Fibroblast of lung (primary cell): ENCODE data around the gene PTPRM. TPM values are rescaled to one million over a fixed set of nuclear protein-coding genes. Genes with fewer than 3 reads are reported as not detected.

Source experiments
- DNase-seq, 2 donors: peaks; one replicate each; pipeline versions ENCODE4 v3.0.0 to v3.0.0-alpha.2; 2010; ENCODE audit warnings: low read depth in 2 of 2
- H2AFZ ChIP-seq: 2 replicates; pipeline ENCODE4 v1.5.1; 2012; ENCODE audit warnings: low read length, control low read depth, inconsistent platforms
- H3K27ac ChIP-seq: 2 replicates; pipeline ENCODE4 v1.5.1; 2011; ENCODE audit warnings: low read length, control low read depth; ENCODE audit not compliant: insufficient read depth
- H3K27me3 ChIP-seq: 2 replicates; pipeline ENCODE4 v1.5.1; 2011; ENCODE audit warnings: mild to moderate bottlenecking, low read length; ENCODE audit not compliant: control insufficient read depth, insufficient read depth
- H3K36me3 ChIP-seq: 2 replicates; pipeline ENCODE4 v1.5.1; 2011; ENCODE audit warnings: low read length; ENCODE audit not compliant: control insufficient read depth, insufficient read depth
- H3K4me1 ChIP-seq: 2 replicates; pipeline ENCODE4 v1.5.1; 2011; ENCODE audit warnings: low read length; ENCODE audit not compliant: control insufficient read depth, insufficient read depth; ENCODE audit errors: extremely low read depth
- H3K4me2 ChIP-seq: 2 replicates; pipeline ENCODE4 v1.5.1; 2011; ENCODE audit warnings: low read length, control low read depth; ENCODE audit not compliant: insufficient read depth; ENCODE audit errors: extremely low read depth
- H3K4me3 ChIP-seq, 4 experiments: fragments of 200-600 bp in 1 of 4; sonication (generic) in 1 of 4; replicated peaks in 1 of 4; 2 replicates each; pipeline ENCODE4 v1.5.1; 2011 to 2016; ENCODE audit warnings: low read length in 4 of 4, low read depth in 3 of 4, mild to moderate bottlenecking in 3 of 4, control low read depth in 2 of 4, inconsistent platforms in 1 of 4, mixed read lengths in 1 of 4; ENCODE audit not compliant: insufficient read depth in 1 of 4; ENCODE audit errors: control extremely low read depth in 1 of 4
- H3K79me2 ChIP-seq: 2 replicates; pipeline ENCODE4 v1.5.1; 2012; ENCODE audit warnings: mild to moderate bottlenecking, low read length, inconsistent platforms; ENCODE audit not compliant: control insufficient read depth, insufficient read depth
- H3K9ac ChIP-seq: 2 replicates; pipeline ENCODE4 v1.5.1; 2011; ENCODE audit warnings: mild to moderate bottlenecking, low read length, control low read depth; ENCODE audit not compliant: insufficient read depth
- H3K9me3 ChIP-seq: 2 replicates; pipeline ENCODE4 v1.5.1; 2012; ENCODE audit warnings: low read depth, low read length; ENCODE audit not compliant: control insufficient read depth, insufficient read depth
- H4K20me1 ChIP-seq: 2 replicates; pipeline ENCODE4 v1.5.1; 2011; ENCODE audit warnings: low read length; ENCODE audit not compliant: control insufficient read depth, insufficient read depth; ENCODE audit errors: extremely low read depth
- CTCF ChIP-seq, 2 donors: IDR thresholded peaks in 1 of 2; conservative IDR thresholded peaks in 1 of 2; 1 replicate in 1 of 2; 2 replicates in 1 of 2; pipeline ENCODE4 v1.5.1; 2011 to 2012; ENCODE audit warnings: low read length in 2 of 2, control low read depth in 1 of 2, inconsistent platforms in 1 of 2, low read depth in 1 of 2, mild to moderate bottlenecking in 1 of 2
- EZH2 ChIP-seq: IDR thresholded peaks from 2 replicates; pipeline ENCODE4 v1.5.1; 2012; ENCODE audit warnings: low read length, control low read depth, mild to moderate bottlenecking; ENCODE audit errors: missing control alignments
- polyA plus RNA-seq, 2 donors: library from polyadenylated mRNA; depleted of rRNA in 1 of 2; stranded (reverse) in 1 of 2; unstranded in 1 of 2; fragments of >200 nt; gene quantifications; 2 replicates each; pipeline ENCODE4 v1.2.1, GENCODE V29; 2011 to 2012; ENCODE audit warnings: missing spikeins in 1 of 2
- total RNA-seq: library from RNA; depleted of rRNA; stranded (reverse); fragments of >200 nt; gene quantifications from 2 replicates; pipeline ENCODE4 v1.2.1, GENCODE V29; 2014

The PTPRM gene
- total and polyA plus RNA-seq, 2 donors (not counting 1 experiment from before 2014, with no cell fraction given) = 86.6 to 87.0 TPM

DNA sequence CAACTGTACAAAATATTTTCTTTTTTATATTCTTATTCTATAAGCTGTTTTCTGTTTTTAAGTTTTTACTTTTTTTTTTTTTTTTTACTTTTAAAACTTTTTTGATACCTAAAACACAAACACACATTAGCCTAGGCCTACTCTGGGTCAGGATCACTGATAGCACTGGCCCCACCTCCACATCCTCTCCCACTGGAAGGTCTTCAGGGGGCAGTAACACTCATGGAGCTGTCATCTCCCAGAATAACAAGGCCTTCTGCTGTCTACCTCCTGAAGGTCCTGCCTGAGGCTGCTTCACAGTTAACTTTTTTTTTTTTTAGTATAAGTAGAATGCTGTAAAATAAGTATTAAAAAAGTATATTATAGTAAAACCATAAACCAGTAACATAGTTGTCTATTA is 415.1 kb downstream of the PTPRM start:
- Histone ChIP-seq H3K79me2 (no peaks in the 10 kb centered on the region), H2AFZ (no peak overlapping the region), H3K36me3 (no peaks in the 10 kb centered on the region), H3K4me1 (peaks cover 4% of the 10 kb centered on the region), H4K20me1 (no peaks in the 10 kb centered on the region), H3K4me2 (no peak overlapping the region), H3K4me3 (no peak overlapping the region), H3K27ac (no peak overlapping the region), H3K27me3 (no peaks in the 10 kb centered on the region), H3K9me3 (no peaks in the 10 kb centered on the region), H3K9ac (no peak overlapping the region)
- no peak for TF ChIP-seq CTCF (conservative IDR thresholded peaks at IDR 0.05 in 1 of 2, IDR thresholded peaks at IDR 0.05 in 1 of 2; ENCODE audit: low read depth in 1 of 2, low read length in 2 of 2)
- TF ChIP-seq EZH2 = no peak
- no peak for DNase-seq

DNA sequence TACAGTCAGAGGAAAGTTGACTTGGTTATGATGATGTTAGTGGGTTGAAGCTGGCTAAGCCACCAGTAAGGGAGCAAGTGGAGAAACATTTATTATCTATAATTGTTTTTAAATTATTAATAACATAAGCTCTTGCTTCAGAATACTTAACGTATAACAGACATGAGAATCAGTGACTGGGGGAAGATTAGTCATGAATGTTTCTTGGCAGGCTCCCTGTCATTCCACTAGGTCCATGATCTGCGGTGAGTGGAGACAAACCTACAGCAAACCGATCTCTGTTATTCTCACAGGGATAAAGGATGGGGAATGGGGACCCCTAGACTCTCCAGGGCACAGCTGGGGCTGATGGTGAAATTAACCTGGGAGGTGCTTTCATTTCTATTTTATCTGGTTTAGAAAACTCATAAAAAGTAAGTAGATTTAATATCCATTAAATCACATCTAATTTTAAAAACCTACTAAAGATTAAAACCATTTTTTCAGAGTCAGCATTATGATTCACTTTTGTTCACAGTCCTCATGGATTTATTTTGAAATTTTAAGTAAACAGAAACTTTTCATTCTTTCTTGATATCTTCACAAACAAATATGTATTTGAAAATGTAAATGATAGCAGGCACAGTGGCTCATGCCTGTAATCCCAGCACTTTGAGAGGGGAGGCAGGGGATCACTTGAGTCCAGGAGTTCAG is 420.3 kb downstream of the PTPRM start:
- H3K9me3 ChIP-seq = no peaks in the 10 kb centered on the region
- no peak overlapping the region for H3K9ac ChIP-seq
- no peak overlapping the region for H3K4me2 ChIP-seq
- H3K4me3 ChIP-seq = no peak overlapping the region
- TF ChIP-seq CTCF (conservative IDR thresholded peaks at IDR 0.05 in 1 of 2, IDR thresholded peaks at IDR 0.05 in 1 of 2; ENCODE audit: low read depth in 1 of 2, low read length in 2 of 2) (no peak), EZH2 (no peak)
- H4K20me1 ChIP-seq = no peaks in the 10 kb centered on the region
- H3K27ac ChIP-seq = no peak overlapping the region
- H3K36me3 ChIP-seq = no peaks in the 10 kb centered on the region
- H3K79me2 ChIP-seq = no peaks in the 10 kb centered on the region
- DNase-seq = peak; percentile 79 to 85
- no peak overlapping the region for H2AFZ ChIP-seq
- H3K27me3 ChIP-seq = no peaks in the 10 kb centered on the region
- peaks cover 4% of the 10 kb centered on the region for H3K4me1 ChIP-seq

DNA sequence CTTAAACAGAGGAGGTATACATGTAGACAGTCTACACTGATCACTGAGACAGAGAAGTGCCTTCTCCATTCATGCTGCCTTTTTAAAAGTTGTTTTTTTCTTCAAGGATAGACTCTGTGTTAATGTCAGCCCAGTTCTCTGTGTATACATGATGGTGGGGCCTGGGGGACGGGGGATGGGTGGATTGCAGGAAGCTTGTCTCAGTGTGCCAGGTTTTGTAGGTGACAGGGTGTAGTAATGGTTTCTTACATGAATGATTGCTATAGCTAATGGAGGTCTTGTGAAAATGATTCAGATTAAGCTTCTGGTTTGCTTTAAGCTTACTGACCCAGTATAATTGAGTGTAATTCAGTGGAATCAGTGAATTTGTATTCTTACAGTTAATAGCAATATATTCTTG is 423.6 kb downstream of the PTPRM start:
- Histone ChIP-seq H2AFZ (no peak overlapping the region), H3K4me3 (no peak overlapping the region), H3K4me2 (no peak overlapping the region), H3K79me2 (no peaks in the 10 kb centered on the region), H3K27ac (no peak overlapping the region), H3K4me1 (peaks cover 4% of the 10 kb centered on the region), H3K36me3 (no peaks in the 10 kb centered on the region), H3K27me3 (no peaks in the 10 kb centered on the region), H4K20me1 (no peaks in the 10 kb centered on the region), H3K9ac (no peak overlapping the region), H3K9me3 (no peaks in the 10 kb centered on the region)
- TF ChIP-seq EZH2 (no peak), CTCF (conservative IDR thresholded peaks at IDR 0.05 in 1 of 2, IDR thresholded peaks at IDR 0.05 in 1 of 2; ENCODE audit: low read depth in 1 of 2, low read length in 2 of 2) (no peak)
- no peak for DNase-seq
